Thyroid gland (tissue), 4 donors: Measurements from ENCODE around the gene ACACA.

Source experiments
- POLR2A ChIP-seq, 2 donors: fragments of 450-650 bp; IDR thresholded peaks; one replicate each; pipeline ENCODE4 v1.6.1; 2017; ENCODE audit warnings: antibody characterized with exemption in 2 of 2, mild to moderate bottlenecking in 2 of 2, moderate library complexity in 1 of 2
- TF ChIP-seq, protein P1 (sequence below), 6 experiments: fragments of 200-600 bp in 3 of 6; fragments of 450-650 bp in 3 of 6; sonication (generic) in 3 of 6; IDR thresholded peaks; one replicate each; pipeline ENCODE4 v1.5.1; 2016 to 2019; ENCODE audit warnings: antibody characterized with exemption in 6 of 6, mild to moderate bottlenecking in 2 of 6, inconsistent platforms in 1 of 6, moderate library complexity in 1 of 6

DNA sequence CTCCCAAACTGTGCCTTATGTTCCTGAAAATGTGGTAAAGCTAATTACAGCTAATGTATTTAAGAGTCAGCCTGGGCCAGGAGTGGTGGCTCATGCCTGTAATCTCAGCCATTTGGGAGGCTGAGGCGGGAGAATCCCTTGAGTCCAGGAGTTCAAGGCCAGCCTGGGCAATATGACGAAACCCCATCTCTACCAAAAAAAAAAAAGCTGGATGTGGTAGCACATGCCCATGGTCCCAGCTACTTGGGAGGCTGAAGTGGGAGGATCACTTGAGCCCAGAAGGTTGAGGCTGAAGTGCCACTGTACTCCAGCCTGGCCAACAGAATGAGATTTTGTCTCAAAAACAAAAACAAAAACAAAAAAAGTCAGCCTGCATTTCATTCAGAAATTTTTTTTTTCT lies 64.0 kb downstream of the ACACA start:
- TF ChIP-seq, protein P1, sequence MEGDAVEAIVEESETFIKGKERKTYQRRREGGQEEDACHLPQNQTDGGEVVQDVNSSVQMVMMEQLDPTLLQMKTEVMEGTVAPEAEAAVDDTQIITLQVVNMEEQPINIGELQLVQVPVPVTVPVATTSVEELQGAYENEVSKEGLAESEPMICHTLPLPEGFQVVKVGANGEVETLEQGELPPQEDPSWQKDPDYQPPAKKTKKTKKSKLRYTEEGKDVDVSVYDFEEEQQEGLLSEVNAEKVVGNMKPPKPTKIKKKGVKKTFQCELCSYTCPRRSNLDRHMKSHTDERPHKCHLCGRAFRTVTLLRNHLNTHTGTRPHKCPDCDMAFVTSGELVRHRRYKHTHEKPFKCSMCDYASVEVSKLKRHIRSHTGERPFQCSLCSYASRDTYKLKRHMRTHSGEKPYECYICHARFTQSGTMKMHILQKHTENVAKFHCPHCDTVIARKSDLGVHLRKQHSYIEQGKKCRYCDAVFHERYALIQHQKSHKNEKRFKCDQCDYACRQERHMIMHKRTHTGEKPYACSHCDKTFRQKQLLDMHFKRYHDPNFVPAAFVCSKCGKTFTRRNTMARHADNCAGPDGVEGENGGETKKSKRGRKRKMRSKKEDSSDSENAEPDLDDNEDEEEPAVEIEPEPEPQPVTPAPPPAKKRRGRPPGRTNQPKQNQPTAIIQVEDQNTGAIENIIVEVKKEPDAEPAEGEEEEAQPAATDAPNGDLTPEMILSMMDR (IDR thresholded peaks at IDR 0.05), result no peak
- TF ChIP-seq POLR2A (IDR thresholded peaks at IDR 0.05), result no peak
